GM12878 (cell line): ENCODE results near the gene ARHGAP15. TPM values are rescaled to one million over a fixed set of nuclear protein-coding genes. Genes with fewer than 3 reads are reported as not detected.

Experiments used
- ASH2L ChIP-seq: fragments of 300-600, 200-600 bp; sonication (generic); IDR thresholded peaks from 2 replicates; pipeline ENCODE4 v1.6.1; 2017; ENCODE audit warnings: low read depth, mild to moderate bottlenecking, borderline replicate concordance
- CBFB ChIP-seq: IDR thresholded peaks from 2 replicates; pipeline ENCODE4 v1.6.1; 2016; ENCODE audit warnings: antibody characterized with exemption, low read depth
- CREM ChIP-seq: IDR thresholded peaks from 2 replicates; pipeline ENCODE4 v1.6.1; 2014; ENCODE audit warnings: antibody characterized with exemption, low read depth
- DPF2 ChIP-seq: fragments of 450-650 bp; IDR thresholded peaks from 2 replicates; pipeline ENCODE4 v1.6.1; 2017; ENCODE audit warnings: mild to moderate bottlenecking
- EP300 ChIP-seq, 2 experiments: fragments of 150-350 bp in 1 of 2; IDR thresholded peaks; 2 replicates each; pipeline ENCODE4 v1.6.1; 2011 to 2012; ENCODE audit warnings: low read depth in 2 of 2, low read length in 2 of 2, borderline replicate concordance in 1 of 2, improper control_type of control experiment in 1 of 2, inconsistent platforms in 1 of 2; ENCODE audit not compliant: control insufficient read depth in 1 of 2
- GABPA ChIP-seq: IDR thresholded peaks from 2 replicates; pipeline ENCODE4 v1.6.1; 2014; ENCODE audit warnings: antibody characterized with exemption, low read depth, mild to moderate bottlenecking, inconsistent platforms
- MEF2A ChIP-seq: IDR thresholded peaks from 2 replicates; pipeline ENCODE4 v1.6.1; 2011; ENCODE audit warnings: low read depth, mild to moderate bottlenecking, low read length, moderate library complexity; ENCODE audit not compliant: insufficient read depth
- MEF2B ChIP-seq: fragments of 450-650 bp; IDR thresholded peaks from 2 replicates; pipeline ENCODE4 v1.6.1; 2018; ENCODE audit warnings: mild to moderate bottlenecking, moderate library complexity; ENCODE audit not compliant: partially characterized antibody, poor library complexity, severe bottlenecking
- NFYB ChIP-seq: IDR thresholded peaks from 2 replicates; pipeline ENCODE4 v1.6.1; 2011; ENCODE audit warnings: low read depth, mild to moderate bottlenecking, low read length, improper control_type of control experiment, moderate library complexity; ENCODE audit not compliant: insufficient read depth
- PML ChIP-seq: IDR thresholded peaks from 2 replicates; pipeline ENCODE4 v1.6.1; 2012; ENCODE audit warnings: low read length, inconsistent platforms
- RAD21 ChIP-seq: IDR thresholded peaks from 2 replicates; pipeline ENCODE4 v1.6.1; 2011; ENCODE audit warnings: mild to moderate bottlenecking, low read depth, low read length, moderate library complexity; ENCODE audit not compliant: insufficient read depth
- RCOR1 ChIP-seq: conservative IDR thresholded peaks from 2 replicates; pipeline ENCODE4 v1.6.1; 2012; ENCODE audit warnings: low read depth, low read length, improper control_type of control experiment
- SP1 ChIP-seq: IDR thresholded peaks from one replicate; pipeline ENCODE4 v1.6.1; 2011; ENCODE audit warnings: low read depth, low read length
- STAT1 ChIP-seq: fragments of 450-650 bp; conservative IDR thresholded peaks from 2 replicates; pipeline ENCODE4 v1.6.1; 2014; ENCODE audit warnings: antibody characterized with exemption, mild to moderate bottlenecking
- SUPT20H ChIP-seq: IDR thresholded peaks from 2 replicates; pipeline ENCODE4 v1.6.1; 2011; ENCODE audit warnings: low read depth, mild to moderate bottlenecking, low read length, moderate library complexity, borderline replicate concordance; ENCODE audit not compliant: control insufficient read depth
- WRNIP1 ChIP-seq: IDR thresholded peaks from 2 replicates; pipeline ENCODE4 v1.6.1; 2011; ENCODE audit warnings: low read depth, low read length, improper control_type of control experiment, borderline replicate concordance
- ZNF622 ChIP-seq: fragments of 450-650 bp; IDR thresholded peaks from 2 replicates; pipeline ENCODE4 v1.6.1; 2017; ENCODE audit warnings: mild to moderate bottlenecking, inconsistent platforms
- polyA plus RNA-seq, 11 experiments: library from polyadenylated mRNA; depleted of rRNA in 4 of 11; unstranded in 6 of 11; stranded (reverse) in 5 of 11; fragments of >200 nt; fragmentation: Nextera tagmentation in 4 of 11; fragmentation: Illumina TruSeq in 1 of 11; extraction: Ambion mirVana in 4 of 11; extraction: Trizol in 1 of 11; gene quantifications; 1 replicate in 1 of 11; 2 replicates in 10 of 11; pipeline versions ENCODE4 v1.2.1 to v1.2.3, GENCODE V29; 2011 to 2016; ENCODE audit warnings: inconsistent platforms in 2 of 11, missing spikeins in 2 of 11, low read depth in 1 of 11
- total RNA-seq, 4 experiments: library from RNA; depleted of rRNA in 3 of 4; stranded (reverse); fragments of >200 nt in 3 of 4; fragmentation: Illumina TruSeq in 1 of 4; extraction: Trizol in 1 of 4; gene quantifications; 2 replicates each; pipeline versions ENCODE4 v1.2.1 to v1.2.3, GENCODE V29; 2013 to 2021
- TF ChIP-seq, protein P1 (sequence below): fragments of 450-650 bp; IDR thresholded peaks from 2 replicates; pipeline ENCODE4 v1.6.1; 2017; ENCODE audit warnings: antibody characterized with exemption, mild to moderate bottlenecking, moderate library complexity
- TF ChIP-seq, protein P2 (sequence below): IDR thresholded peaks from 2 replicates; pipeline ENCODE4 v1.6.1; 2011; ENCODE audit warnings: low read depth, low read length, improper control_type of control experiment, borderline replicate concordance
- TF ChIP-seq, protein P3 (sequence below): fragments of 450-650 bp; IDR thresholded peaks from 2 replicates; pipeline ENCODE4 v1.6.1; 2014; ENCODE audit warnings: mild to moderate bottlenecking
- TF ChIP-seq, protein P4 (sequence below): fragments of 150-350 bp; IDR thresholded peaks from 2 replicates; pipeline ENCODE4 v1.6.1; 2014; ENCODE audit warnings: mild to moderate bottlenecking, low read depth, low read length
- TF ChIP-seq, protein P5 (sequence below): IDR thresholded peaks from 2 replicates; pipeline ENCODE4 v1.6.1; 2011; ENCODE audit warnings: borderline replicate concordance, low read depth, mild to moderate bottlenecking, moderate library complexity, mixed read lengths, low read length; ENCODE audit not compliant: insufficient read depth; ENCODE audit errors: extremely low read length
- TF ChIP-seq, protein P6 (sequence below): IDR thresholded peaks from 2 replicates; pipeline ENCODE4 v1.6.1; 2012; ENCODE audit warnings: low read depth, low read length, improper control_type of control experiment

The ARHGAP15 gene
- total and polyA plus RNA-seq, 10 of the 15 experiments (the other 5 are each of a cell fraction or from before 2014, with no cell fraction given): 38.0 to 92.6 (median 66.7) TPM

DNA sequence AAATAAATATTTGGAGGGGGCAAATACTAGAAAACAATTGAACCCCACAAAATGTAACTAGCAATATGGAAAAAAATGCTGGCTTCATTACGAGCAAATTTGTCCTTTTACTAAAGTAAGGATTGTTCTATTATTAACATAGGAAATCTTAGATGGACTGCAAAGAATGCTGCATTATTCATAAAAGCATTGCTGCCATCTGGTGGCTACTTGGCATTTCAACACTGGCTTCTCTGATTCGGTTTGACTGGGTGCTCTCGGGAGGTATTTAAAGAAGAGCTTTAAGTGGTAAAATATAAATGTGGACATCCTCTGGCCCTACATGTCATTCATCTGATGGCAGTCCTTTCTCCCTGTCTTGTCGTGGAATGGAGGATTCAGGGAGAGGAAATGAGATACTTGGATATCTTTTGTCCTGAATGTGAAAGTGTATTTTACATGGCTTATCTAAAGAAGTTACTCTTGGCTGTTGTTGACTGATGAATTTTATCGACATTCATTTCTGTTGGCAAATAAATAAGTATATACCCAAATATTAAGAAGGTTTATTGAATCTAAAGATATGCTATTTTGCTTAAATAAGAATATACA lies 130.2 kb downstream of the ARHGAP15 start (continued):
- TF ChIP-seq, protein P1, sequence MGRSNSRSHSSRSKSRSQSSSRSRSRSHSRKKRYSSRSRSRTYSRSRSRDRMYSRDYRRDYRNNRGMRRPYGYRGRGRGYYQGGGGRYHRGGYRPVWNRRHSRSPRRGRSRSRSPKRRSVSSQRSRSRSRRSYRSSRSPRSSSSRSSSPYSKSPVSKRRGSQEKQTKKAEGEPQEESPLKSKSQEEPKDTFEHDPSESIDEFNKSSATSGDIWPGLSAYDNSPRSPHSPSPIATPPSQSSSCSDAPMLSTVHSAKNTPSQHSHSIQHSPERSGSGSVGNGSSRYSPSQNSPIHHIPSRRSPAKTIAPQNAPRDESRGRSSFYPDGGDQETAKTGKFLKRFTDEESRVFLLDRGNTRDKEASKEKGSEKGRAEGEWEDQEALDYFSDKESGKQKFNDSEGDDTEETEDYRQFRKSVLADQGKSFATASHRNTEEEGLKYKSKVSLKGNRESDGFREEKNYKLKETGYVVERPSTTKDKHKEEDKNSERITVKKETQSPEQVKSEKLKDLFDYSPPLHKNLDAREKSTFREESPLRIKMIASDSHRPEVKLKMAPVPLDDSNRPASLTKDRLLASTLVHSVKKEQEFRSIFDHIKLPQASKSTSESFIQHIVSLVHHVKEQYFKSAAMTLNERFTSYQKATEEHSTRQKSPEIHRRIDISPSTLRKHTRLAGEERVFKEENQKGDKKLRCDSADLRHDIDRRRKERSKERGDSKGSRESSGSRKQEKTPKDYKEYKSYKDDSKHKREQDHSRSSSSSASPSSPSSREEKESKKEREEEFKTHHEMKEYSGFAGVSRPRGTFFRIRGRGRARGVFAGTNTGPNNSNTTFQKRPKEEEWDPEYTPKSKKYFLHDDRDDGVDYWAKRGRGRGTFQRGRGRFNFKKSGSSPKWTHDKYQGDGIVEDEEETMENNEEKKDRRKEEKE: no peak
- TF ChIP-seq, protein P2, sequence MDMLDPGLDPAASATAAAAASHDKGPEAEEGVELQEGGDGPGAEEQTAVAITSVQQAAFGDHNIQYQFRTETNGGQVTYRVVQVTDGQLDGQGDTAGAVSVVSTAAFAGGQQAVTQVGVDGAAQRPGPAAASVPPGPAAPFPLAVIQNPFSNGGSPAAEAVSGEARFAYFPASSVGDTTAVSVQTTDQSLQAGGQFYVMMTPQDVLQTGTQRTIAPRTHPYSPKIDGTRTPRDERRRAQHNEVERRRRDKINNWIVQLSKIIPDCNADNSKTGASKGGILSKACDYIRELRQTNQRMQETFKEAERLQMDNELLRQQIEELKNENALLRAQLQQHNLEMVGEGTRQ: no peak
- TF ChIP-seq, protein P3, sequence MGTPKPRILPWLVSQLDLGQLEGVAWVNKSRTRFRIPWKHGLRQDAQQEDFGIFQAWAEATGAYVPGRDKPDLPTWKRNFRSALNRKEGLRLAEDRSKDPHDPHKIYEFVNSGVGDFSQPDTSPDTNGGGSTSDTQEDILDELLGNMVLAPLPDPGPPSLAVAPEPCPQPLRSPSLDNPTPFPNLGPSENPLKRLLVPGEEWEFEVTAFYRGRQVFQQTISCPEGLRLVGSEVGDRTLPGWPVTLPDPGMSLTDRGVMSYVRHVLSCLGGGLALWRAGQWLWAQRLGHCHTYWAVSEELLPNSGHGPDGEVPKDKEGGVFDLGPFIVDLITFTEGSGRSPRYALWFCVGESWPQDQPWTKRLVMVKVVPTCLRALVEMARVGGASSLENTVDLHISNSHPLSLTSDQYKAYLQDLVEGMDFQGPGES: no peak
- TF ChIP-seq ZNF622: no peak
- TF ChIP-seq DPF2: no peak
- no peak for TF ChIP-seq CBFB
- TF ChIP-seq STAT1: no peak
- no peak for TF ChIP-seq CREM
- TF ChIP-seq RAD21: peak; percentile 87
- TF ChIP-seq PML: no peak
- TF ChIP-seq WRNIP1: no peak
- TF ChIP-seq, protein P4, sequence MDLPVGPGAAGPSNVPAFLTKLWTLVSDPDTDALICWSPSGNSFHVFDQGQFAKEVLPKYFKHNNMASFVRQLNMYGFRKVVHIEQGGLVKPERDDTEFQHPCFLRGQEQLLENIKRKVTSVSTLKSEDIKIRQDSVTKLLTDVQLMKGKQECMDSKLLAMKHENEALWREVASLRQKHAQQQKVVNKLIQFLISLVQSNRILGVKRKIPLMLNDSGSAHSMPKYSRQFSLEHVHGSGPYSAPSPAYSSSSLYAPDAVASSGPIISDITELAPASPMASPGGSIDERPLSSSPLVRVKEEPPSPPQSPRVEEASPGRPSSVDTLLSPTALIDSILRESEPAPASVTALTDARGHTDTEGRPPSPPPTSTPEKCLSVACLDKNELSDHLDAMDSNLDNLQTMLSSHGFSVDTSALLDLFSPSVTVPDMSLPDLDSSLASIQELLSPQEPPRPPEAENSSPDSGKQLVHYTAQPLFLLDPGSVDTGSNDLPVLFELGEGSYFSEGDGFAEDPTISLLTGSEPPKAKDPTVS: no peak
- TF ChIP-seq ASH2L: no peak
- TF ChIP-seq NFYB: no peak
- TF ChIP-seq SP1: no peak
- TF ChIP-seq EP300 (IDR thresholded peaks at IDR 0.05; ENCODE audit: borderline replicate concordance in 1 of 2, control insufficient read depth in 1 of 2, low read depth in 2 of 2, low read length in 2 of 2): no peak
- no peak for TF ChIP-seq RCOR1
- TF ChIP-seq, protein P5, sequence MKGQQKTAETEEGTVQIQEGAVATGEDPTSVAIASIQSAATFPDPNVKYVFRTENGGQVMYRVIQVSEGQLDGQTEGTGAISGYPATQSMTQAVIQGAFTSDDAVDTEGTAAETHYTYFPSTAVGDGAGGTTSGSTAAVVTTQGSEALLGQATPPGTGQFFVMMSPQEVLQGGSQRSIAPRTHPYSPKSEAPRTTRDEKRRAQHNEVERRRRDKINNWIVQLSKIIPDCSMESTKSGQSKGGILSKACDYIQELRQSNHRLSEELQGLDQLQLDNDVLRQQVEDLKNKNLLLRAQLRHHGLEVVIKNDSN: no peak
- TF ChIP-seq, protein P6, sequence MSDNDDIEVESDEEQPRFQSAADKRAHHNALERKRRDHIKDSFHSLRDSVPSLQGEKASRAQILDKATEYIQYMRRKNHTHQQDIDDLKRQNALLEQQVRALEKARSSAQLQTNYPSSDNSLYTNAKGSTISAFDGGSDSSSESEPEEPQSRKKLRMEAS: no peak
- no peak for TF ChIP-seq MEF2A
- no peak for TF ChIP-seq MEF2B
- no peak for TF ChIP-seq GABPA
- no peak for TF ChIP-seq SUPT20H
